HG03442 (cell line): ENCODE data around the gene CTAG2.
"Not testable (repeated sequence)": the region's sequence is repeated elsewhere in the genome, so short reads cannot be mapped to it uniquely, and the experiment has no call there.

Experiments used
- ATAC-seq: cut with Tn5 transposase; IDR thresholded peaks from one replicate; pipeline ENCODE4 v1.9.1; 2021; ENCODE audit warnings: mild to moderate bottlenecking, moderate library complexity; ENCODE audit not compliant: unreplicated experiment

The CTAG2 gene

GRCh38 chrX:154653413-154653812 lies at the start of gene CTAG2:
Gene CTAG2 (minus strand): TSS chrX:154653579. CDS start chrX:154653515, 64 bp downstream.
- ATAC-seq = not testable (repeated sequence)

GRCh38 chrX:154698630-154699248 lies 45.4 kb upstream of the CTAG2 start:
- ATAC-seq = no peak

- ATAC-seq = no peak
Measured at GRCh38 chrX:154696676-154697045, 43.3 kb upstream of the CTAG2 start.

- no peak for ATAC-seq
Measured at GRCh38 chrX:154695911-154696675, 42.7 kb upstream of the CTAG2 start.

- no peak for ATAC-seq
Measured at GRCh38 chrX:154693394-154693793, 40.0 kb upstream of the CTAG2 start.

- ATAC-seq = not testable (repeated sequence)
Measured at GRCh38 chrX:154690438-154690837, 37.1 kb upstream of the CTAG2 start.

- ATAC-seq = not testable (repeated sequence)
Measured at GRCh38 chrX:154672084-154672483, 18.7 kb upstream of the CTAG2 start.

- not testable (repeated sequence) for ATAC-seq
Measured at GRCh38 chrX:154670848-154671247, 17.5 kb upstream of the CTAG2 start.

- no peak for ATAC-seq
Measured at GRCh38 chrX:154661899-154662298, 8.5 kb upstream of the CTAG2 start.

- ATAC-seq = no peak
Measured at GRCh38 chrX:154661170-154661569, 7.8 kb upstream of the CTAG2 start.

GRCh38 chrX:154660541-154660940 lies 7.2 kb upstream of the CTAG2 start:
- ATAC-seq = no peak

- ATAC-seq = no peak
Measured at GRCh38 chrX:154658957-154659356, 5.6 kb upstream of the CTAG2 start.

GRCh38 chrX:154658187-154658586 lies 4.8 kb upstream of the CTAG2 start:
- ATAC-seq = no peak

- no peak for ATAC-seq
Measured at GRCh38 chrX:154657226-154657805, 3.9 kb upstream of the CTAG2 start.

GRCh38 chrX:154655786-154656185 lies 2.4 kb upstream of the CTAG2 start:
- ATAC-seq = no peak

- no peak for ATAC-seq
Measured at GRCh38 chrX:154655346-154655745, 2.0 kb upstream of the CTAG2 start.

- no peak for ATAC-seq
Measured at GRCh38 chrX:154654925-154655324, 1.5 kb upstream of the CTAG2 start.

GRCh38 chrX:154654372-154654771 lies 993 bp upstream of the CTAG2 start:
- ATAC-seq = no peak

- ATAC-seq = no peak
Measured at GRCh38 chrX:154653048-154653401, 354 bp downstream of the CTAG2 start.

GRCh38 chrX:154652311-154653047 lies 900 bp downstream of the CTAG2 start:
- no peak for ATAC-seq

GRCh38 chrX:154650221-154650510 lies 3.2 kb downstream of the CTAG2 start:
- ATAC-seq = no peak
